Measurements from ENCODE around the gene FAM13A. TPM values are rescaled to one million over a fixed set of nuclear protein-coding genes. Genes with fewer than 3 reads are reported as not detected.

Gene FAM13A
- total and polyA plus RNA-seq, 2 of the 13 experiments (the other 11 are each of a cell fraction or from before 2014, with no cell fraction given): 1.2 to 36.2 TPM

- no TSS peak for BruUV-seq (replicated peaks)
- POLR2A ChIA-PET: no interaction called here
- intact Hi-C loops (cut with micrococcal nuclease; ENCODE audit: unreplicated experiment): no loop called here
These were observed 156.6 kb downstream of the FAM13A start for GRCh38 chr4:88900432-88900831.

GRCh38 chr4:88897752-88898151 is 159.2 kb downstream of the FAM13A start:
- ChIA-PET POLR2A (no interaction called here), CTCF (ENCODE audit: low intra/inter-chr PET ratio, low total read pairs) (no interaction called here)
- H4K20me1 ChIP-seq (ENCODE audit: insufficient read depth, low read length): no peaks in the 10 kb centered on the region
- ATAC-seq: no peak
- H3K4me3 ChIP-seq (replicated peaks in 1 of 3; ENCODE audit: insufficient read depth in 1 of 3, low read depth in 2 of 3, low read length in 3 of 3): no peak overlapping the region
- FAIRE-seq: no peak
- no peak overlapping the region for H3K9ac ChIP-seq (ENCODE audit: insufficient read depth, low read depth, low read length)
- intact Hi-C loops (cut with micrococcal nuclease; ENCODE audit: unreplicated experiment) (no loop called here), in situ Hi-C loops (cut with HindIII; ENCODE audit: extremely low pct_ligation_motif_present, low pct_unique_long_range_greater_than_20kb) (no loop called here)
- DNase-seq (ENCODE audit: low spot score): no peak
- H3K4me2 ChIP-seq (ENCODE audit: low read depth, low read length): no peak overlapping the region
- H3K9me3 ChIP-seq (ENCODE audit: low read length): no peaks in the 10 kb centered on the region
- no peaks in the 10 kb centered on the region for H3K36me3 ChIP-seq (replicated peaks in 1 of 2; ENCODE audit: control insufficient read depth in 1 of 2, insufficient read depth in 2 of 2, low read length in 2 of 2)
- H3K27ac ChIP-seq (ENCODE audit: extremely low read length, insufficient read depth, low read length): no peak overlapping the region
- no peak overlapping the region for H2AFZ ChIP-seq (ENCODE audit: low read length)
- no TSS peak for BruUV-seq (replicated peaks)
- H3K27me3 ChIP-seq (ENCODE audit: control insufficient read depth in 1 of 2, insufficient read depth in 2 of 2, low read length in 2 of 2): no peaks in the 10 kb centered on the region
- H3K4me1 ChIP-seq (ENCODE audit: insufficient read depth, low read length): no peaks in the 10 kb centered on the region
- H3K79me2 ChIP-seq (ENCODE audit: insufficient read depth, low read length): no peaks in the 10 kb centered on the region
- TF ChIP-seq ARID3A (IDR thresholded peaks at IDR 0.05; ENCODE audit: low read depth, low read length) (no peak), ZNF317 (CRISPR knock-in tag; IDR thresholded peaks at IDR 0.05) (no peak), FOXC1 (CRISPR knock-in tag; IDR thresholded peaks at IDR 0.05; ENCODE audit: borderline replicate concordance) (no peak), RFX1 (IDR thresholded peaks at IDR 0.05) (no peak), SIN3B (IDR thresholded peaks at IDR 0.05; ENCODE audit: low read length) (no peak), RFX5 (IDR thresholded peaks at IDR 0.05; ENCODE audit: low read depth, low read length) (no peak), ZSCAN20 (CRISPR knock-in tag; IDR thresholded peaks at IDR 0.05; ENCODE audit: borderline replicate concordance) (no peak), NR2F2 (IDR thresholded peaks at IDR 0.05; ENCODE audit: borderline replicate concordance, low read depth) (no peak), NCOR1 (IDR thresholded peaks at IDR 0.05; ENCODE audit: borderline replicate concordance, low read length) (no peak), PAX8 (CRISPR knock-in tag; IDR thresholded peaks at IDR 0.05; ENCODE audit: borderline replicate concordance) (no peak), HNF1A (IDR thresholded peaks at IDR 0.05; ENCODE audit: low read depth) (no peak), HNF1A (CRISPR knock-in tag; IDR thresholded peaks at IDR 0.05; ENCODE audit: borderline replicate concordance) (no peak), TGIF2 (CRISPR knock-in tag; IDR thresholded peaks at IDR 0.05) (no peak)

More at GRCh38 chr4:88900432-88900831, 156.6 kb downstream of the FAM13A start:
- Histone ChIP-seq H3K36me3 (replicated peaks in 1 of 2; ENCODE audit: control insufficient read depth in 1 of 2, insufficient read depth in 2 of 2, low read length in 2 of 2) (no peaks in the 10 kb centered on the region), H3K4me1 (ENCODE audit: insufficient read depth, low read length) (no peaks in the 10 kb centered on the region), H3K4me3 (replicated peaks in 1 of 3; ENCODE audit: insufficient read depth in 1 of 3, low read depth in 2 of 3, low read length in 3 of 3) (no peak overlapping the region), H3K9ac (ENCODE audit: insufficient read depth, low read depth, low read length) (no peak overlapping the region), H3K9me3 (ENCODE audit: low read length) (no peaks in the 10 kb centered on the region), H3K79me2 (ENCODE audit: insufficient read depth, low read length) (no peaks in the 10 kb centered on the region), H3K27ac (ENCODE audit: extremely low read length, insufficient read depth, low read length) (no peak overlapping the region), H3K27me3 (ENCODE audit: control insufficient read depth in 1 of 2, insufficient read depth in 2 of 2, low read length in 2 of 2) (no peaks in the 10 kb centered on the region), H3K4me2 (ENCODE audit: low read depth, low read length) (no peak overlapping the region), H4K20me1 (ENCODE audit: insufficient read depth, low read length) (no peaks in the 10 kb centered on the region), H2AFZ (ENCODE audit: low read length) (no peak overlapping the region)
- DNase-seq (ENCODE audit: low spot score): no peak
- no peak for ATAC-seq
- in situ Hi-C loops (cut with HindIII; ENCODE audit: extremely low pct_ligation_motif_present, low pct_unique_long_range_greater_than_20kb): no loop called here
- WGBS (ENCODE audit: low lambda C conversion rate): 11% methylated on average over 2 of the region's 2 CpGs
- no peak for FAIRE-seq
- TF ChIP-seq MAX (IDR thresholded peaks at IDR 0.05): no peak
- no peak for TF ChIP-seq ZNF841 (CRISPR knock-in tag; IDR thresholded peaks at IDR 0.05; ENCODE audit: borderline replicate concordance)
- CTCF ChIA-PET (ENCODE audit: low intra/inter-chr PET ratio, low total read pairs): no interaction called here
